ENCODE measurements around the gene RRM2.

DNA sequence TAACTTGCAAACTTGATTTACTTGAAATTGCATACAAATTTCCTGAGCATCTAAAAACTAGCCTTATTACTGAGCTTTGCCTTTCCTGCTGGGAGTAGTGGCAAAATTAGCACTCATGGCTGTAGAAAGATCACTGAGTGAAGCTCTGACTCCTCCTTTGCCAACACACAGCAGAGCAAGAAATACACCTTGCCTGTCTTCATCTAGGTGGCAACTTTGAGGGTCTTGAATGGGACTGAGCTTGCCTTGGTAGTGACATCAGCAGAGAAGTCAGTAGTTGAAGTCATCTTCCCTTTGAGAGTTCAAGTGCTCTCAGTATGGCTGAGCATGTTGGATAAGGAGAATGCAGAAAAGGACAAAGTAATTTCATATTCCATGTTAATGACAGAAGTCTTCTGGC is 5.9 kb downstream of the RRM2 start:
- TF ChIP-seq, protein P1, sequence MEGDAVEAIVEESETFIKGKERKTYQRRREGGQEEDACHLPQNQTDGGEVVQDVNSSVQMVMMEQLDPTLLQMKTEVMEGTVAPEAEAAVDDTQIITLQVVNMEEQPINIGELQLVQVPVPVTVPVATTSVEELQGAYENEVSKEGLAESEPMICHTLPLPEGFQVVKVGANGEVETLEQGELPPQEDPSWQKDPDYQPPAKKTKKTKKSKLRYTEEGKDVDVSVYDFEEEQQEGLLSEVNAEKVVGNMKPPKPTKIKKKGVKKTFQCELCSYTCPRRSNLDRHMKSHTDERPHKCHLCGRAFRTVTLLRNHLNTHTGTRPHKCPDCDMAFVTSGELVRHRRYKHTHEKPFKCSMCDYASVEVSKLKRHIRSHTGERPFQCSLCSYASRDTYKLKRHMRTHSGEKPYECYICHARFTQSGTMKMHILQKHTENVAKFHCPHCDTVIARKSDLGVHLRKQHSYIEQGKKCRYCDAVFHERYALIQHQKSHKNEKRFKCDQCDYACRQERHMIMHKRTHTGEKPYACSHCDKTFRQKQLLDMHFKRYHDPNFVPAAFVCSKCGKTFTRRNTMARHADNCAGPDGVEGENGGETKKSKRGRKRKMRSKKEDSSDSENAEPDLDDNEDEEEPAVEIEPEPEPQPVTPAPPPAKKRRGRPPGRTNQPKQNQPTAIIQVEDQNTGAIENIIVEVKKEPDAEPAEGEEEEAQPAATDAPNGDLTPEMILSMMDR (IDR thresholded peaks at IDR 0.05), result no peak
- TF ChIP-seq POLR2A (IDR thresholded peaks at IDR 0.05), result no peak
